Loucy (cell line): Measurements from ENCODE around the gene PNMA6E.

Experiments
- H2AFZ ChIP-seq: fragments of 200-600 bp; sonication (generic); 2 replicates; pipeline ENCODE4 v1.6.0; 2016; ENCODE audit warnings: antibody characterized with exemption, mild to moderate bottlenecking, low read length, moderate library complexity
- H3F3A ChIP-seq: fragments of 200-600 bp; 2 replicates; pipeline ENCODE4 v1.6.0; 2016; ENCODE audit warnings: antibody characterized with exemption, low read depth, mild to moderate bottlenecking
- H3K27me3 ChIP-seq: fragments of 200-600 bp; sonication (generic); 2 replicates; pipeline ENCODE4 v1.6.1; 2014; ENCODE audit warnings: low read length, mild to moderate bottlenecking; ENCODE audit not compliant: insufficient read depth, poor library complexity, severe bottlenecking
- H3K36me3 ChIP-seq: fragments of 200-600 bp; sonication (generic); 2 replicates; pipeline ENCODE4 v1.6.1; 2016; ENCODE audit warnings: low read length; ENCODE audit not compliant: insufficient read depth
- H3K4me1 ChIP-seq: fragments of 200-600 bp; sonication (generic); 2 replicates; pipeline ENCODE4 v1.5.1; 2014; ENCODE audit warnings: low read length, mild to moderate bottlenecking; ENCODE audit not compliant: insufficient read depth, poor library complexity, severe bottlenecking
- H3K4me2 ChIP-seq: fragments of 200-600 bp; sonication (generic); 2 replicates; pipeline ENCODE4 v1.6.0; 2014; ENCODE audit warnings: antibody characterized with exemption, low read length, low read depth, mild to moderate bottlenecking; ENCODE audit not compliant: poor library complexity, severe bottlenecking
- H3K4me3 ChIP-seq: fragments of 200-600 bp; sonication (generic); 2 replicates; pipeline ENCODE4 v1.5.1; 2014; ENCODE audit warnings: low read length, mild to moderate bottlenecking, mixed read lengths; ENCODE audit not compliant: poor library complexity, severe bottlenecking
- H3K79me2 ChIP-seq: fragments of 200-600 bp; sonication (generic); 2 replicates; pipeline ENCODE4 v1.6.1; 2014; ENCODE audit warnings: low read length; ENCODE audit not compliant: insufficient read depth
- H3K9ac ChIP-seq: fragments of 200-600 bp; sonication (generic); 2 replicates; pipeline ENCODE4 v1.6.0; 2014; ENCODE audit warnings: mild to moderate bottlenecking, low read depth, low read length, moderate library complexity; ENCODE audit not compliant: poor library complexity, severe bottlenecking
- H3K9me2 ChIP-seq: fragments of 200-600 bp; sonication (generic); replicated peaks from 2 replicates; pipeline ENCODE4 v1.6.1; 2016; ENCODE audit warnings: low read depth, low read length, mixed read lengths
- H3K9me3 ChIP-seq: fragments of 200-600 bp; sonication (generic); 2 replicates; pipeline ENCODE4 v1.6.1; 2014; ENCODE audit warnings: mild to moderate bottlenecking, antibody characterized with exemption, low read length, low read depth; ENCODE audit not compliant: insufficient read depth
- H4K20me1 ChIP-seq: fragments of 200-600 bp; sonication (generic); 2 replicates; pipeline ENCODE4 v1.6.0; 2014; ENCODE audit warnings: antibody characterized with exemption, low read length, mild to moderate bottlenecking; ENCODE audit not compliant: insufficient read depth, poor library complexity, severe bottlenecking
- CTCF ChIP-seq: fragments of 200-600 bp; sonication (generic); conservative IDR thresholded peaks from 2 replicates; pipeline ENCODE4 v1.5.1; 2014; ENCODE audit warnings: mild to moderate bottlenecking, antibody characterized with exemption, low read length
- EZH2phosphoT487 ChIP-seq: fragments of 200-600 bp; IDR thresholded peaks from 2 replicates; pipeline ENCODE4 v1.6.1; 2018; ENCODE audit warnings: antibody characterized with exemption, mild to moderate bottlenecking, moderate library complexity, borderline replicate concordance

PNMA6E gene

DNA sequence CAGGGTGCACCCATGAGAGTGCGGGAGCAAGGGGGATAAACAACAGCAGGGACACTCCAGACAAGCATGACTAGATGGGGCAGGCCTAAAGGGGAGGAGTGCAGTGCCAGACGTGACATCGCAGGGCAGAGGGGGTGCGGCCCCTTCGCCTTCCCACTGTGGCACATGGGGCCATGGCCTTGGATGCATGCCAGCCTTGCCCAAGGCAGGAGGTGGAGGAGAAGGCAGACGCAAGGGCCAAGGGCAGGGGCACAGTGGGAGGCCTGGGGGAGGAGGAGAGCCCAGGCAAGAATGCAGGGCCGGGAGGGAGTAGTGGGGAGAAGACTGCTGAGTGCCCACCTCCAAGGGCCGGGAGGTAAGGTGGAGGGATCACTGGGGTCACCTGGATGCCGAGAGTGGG lies 21.6 kb downstream of the PNMA6E start:
- H3K9me3 ChIP-seq, result no peaks in the 10 kb centered on the region
- H3K27me3 ChIP-seq, result no peaks in the 10 kb centered on the region
- H3K9ac ChIP-seq, result no peak overlapping the region
- H3K9me2 ChIP-seq, result no peaks in the 10 kb centered on the region
- no peaks in the 10 kb centered on the region for H3F3A ChIP-seq
- H3K36me3 ChIP-seq, result no peaks in the 10 kb centered on the region
- no peak overlapping the region for H3K4me2 ChIP-seq
- H3K79me2 ChIP-seq, result no peaks in the 10 kb centered on the region
- H3K4me1 ChIP-seq, result no peaks in the 10 kb centered on the region
- no peak overlapping the region for H2AFZ ChIP-seq
- H4K20me1 ChIP-seq, result no peaks in the 10 kb centered on the region
- TF ChIP-seq CTCF, result no peak
- no peak for TF ChIP-seq EZH2phosphoT487
- no peak overlapping the region for H3K4me3 ChIP-seq

GRCh38 chrX:153378607-153379006 lies 22.5 kb downstream of the PNMA6E start:
- Histone ChIP-seq H3K4me3 (no peak overlapping the region), H3K4me1 (no peaks in the 10 kb centered on the region), H3K4me2 (no peak overlapping the region), H3K79me2 (no peaks in the 10 kb centered on the region), H3K9me3 (no peaks in the 10 kb centered on the region), H3F3A (no peaks in the 10 kb centered on the region), H2AFZ (no peak overlapping the region), H3K27me3 (no peaks in the 10 kb centered on the region), H3K9me2 (no peaks in the 10 kb centered on the region), H4K20me1 (no peaks in the 10 kb centered on the region), H3K9ac (no peak overlapping the region), H3K36me3 (no peaks in the 10 kb centered on the region)
- TF ChIP-seq CTCF, result no peak
- no peak for TF ChIP-seq EZH2phosphoT487

DNA sequence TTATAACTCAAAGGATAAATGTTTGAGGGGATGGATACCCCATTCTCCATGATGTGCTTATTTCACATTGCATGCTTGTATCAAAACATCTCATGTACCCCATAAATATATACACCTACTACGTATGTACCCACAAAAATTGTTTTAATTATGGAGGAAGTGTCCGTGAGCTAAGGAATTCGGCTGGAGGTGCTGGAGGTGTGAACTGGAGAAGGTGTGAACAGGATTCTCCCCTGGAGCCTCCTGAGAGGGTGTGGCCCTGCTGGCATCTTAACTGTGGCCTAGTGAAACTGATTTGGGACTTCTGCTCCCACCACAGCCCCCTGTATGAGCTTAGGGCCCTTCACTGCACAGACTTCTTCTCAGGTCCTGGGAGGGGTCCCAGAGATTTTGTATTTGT lies 23.4 kb downstream of the PNMA6E start:
- no peak overlapping the region for H3K4me2 ChIP-seq
- TF ChIP-seq EZH2phosphoT487, result no peak
- no peak for TF ChIP-seq CTCF
- no peak overlapping the region for H3K4me3 ChIP-seq
- H4K20me1 ChIP-seq, result no peaks in the 10 kb centered on the region
- no peaks in the 10 kb centered on the region for H3F3A ChIP-seq
- H2AFZ ChIP-seq, result no peak overlapping the region
- no peaks in the 10 kb centered on the region for H3K9me3 ChIP-seq
- H3K36me3 ChIP-seq, result no peaks in the 10 kb centered on the region
- no peaks in the 10 kb centered on the region for H3K9me2 ChIP-seq
- H3K9ac ChIP-seq, result no peak overlapping the region
- H3K4me1 ChIP-seq, result no peaks in the 10 kb centered on the region
- no peaks in the 10 kb centered on the region for H3K79me2 ChIP-seq
- no peaks in the 10 kb centered on the region for H3K27me3 ChIP-seq
